ENCODE results near the gene RCE1. TPM values are rescaled to one million over a fixed set of nuclear protein-coding genes. Genes with fewer than 3 reads are reported as not detected.

Gene RCE1
- total and polyA plus RNA-seq, 8 donors = 8.2 to 19.0 (median 10.1) TPM

DNA sequence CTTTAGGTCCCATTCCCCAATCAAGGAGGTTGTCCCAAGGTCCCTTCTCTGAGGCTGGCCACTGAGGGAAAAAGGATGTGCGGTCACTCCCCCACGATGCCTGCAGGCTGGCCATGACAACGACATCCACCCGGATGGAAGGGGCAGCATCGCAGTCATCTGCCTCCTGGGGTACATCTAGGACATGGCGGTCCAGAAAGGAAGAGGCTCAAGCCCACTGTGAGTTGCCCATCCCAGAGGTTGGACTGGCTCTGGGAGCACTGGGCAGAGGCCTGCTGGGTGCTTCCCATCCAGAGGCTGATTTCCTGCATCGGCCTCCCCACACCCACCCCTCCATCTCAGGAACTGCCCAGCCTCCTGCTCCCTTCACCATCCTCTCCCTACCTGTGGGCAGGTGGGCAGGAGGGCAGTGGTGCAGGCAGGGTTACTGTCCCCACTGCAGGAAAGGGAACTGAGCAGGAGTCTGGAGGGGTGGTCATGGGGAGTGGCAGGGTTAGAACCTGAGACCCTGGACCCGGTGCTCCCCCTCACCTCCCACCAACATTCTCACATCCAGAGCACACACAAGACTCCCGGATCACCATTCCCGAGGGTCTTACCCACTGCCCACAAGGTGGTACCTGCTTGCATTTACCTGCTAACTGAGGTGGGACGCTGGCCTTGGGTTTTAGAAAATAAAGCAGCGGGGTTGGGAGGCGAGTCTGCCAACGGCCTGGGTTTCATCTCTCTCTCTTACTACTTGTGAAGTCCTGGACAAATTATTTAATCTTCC lies 4.4 kb downstream of the RCE1 start:
- Histone ChIP-seq H3K27ac (no peak overlapping the region), H3K9me3 (no peaks in the 10 kb centered on the region), H3K4me3 (no peak overlapping the region), H3K36me3 (peaks cover 0 to 7% (median 0%) of the 10 kb centered on the region in 3 donors), H3K27me3 (no peaks in the 10 kb centered on the region), H3K4me1 (peaks cover 0 to 11% (median 5%) of the 10 kb centered on the region in 3 donors)
- intact Hi-C loops (cut with DNase I) = no loop called here
- TF ChIP-seq, protein P1, sequence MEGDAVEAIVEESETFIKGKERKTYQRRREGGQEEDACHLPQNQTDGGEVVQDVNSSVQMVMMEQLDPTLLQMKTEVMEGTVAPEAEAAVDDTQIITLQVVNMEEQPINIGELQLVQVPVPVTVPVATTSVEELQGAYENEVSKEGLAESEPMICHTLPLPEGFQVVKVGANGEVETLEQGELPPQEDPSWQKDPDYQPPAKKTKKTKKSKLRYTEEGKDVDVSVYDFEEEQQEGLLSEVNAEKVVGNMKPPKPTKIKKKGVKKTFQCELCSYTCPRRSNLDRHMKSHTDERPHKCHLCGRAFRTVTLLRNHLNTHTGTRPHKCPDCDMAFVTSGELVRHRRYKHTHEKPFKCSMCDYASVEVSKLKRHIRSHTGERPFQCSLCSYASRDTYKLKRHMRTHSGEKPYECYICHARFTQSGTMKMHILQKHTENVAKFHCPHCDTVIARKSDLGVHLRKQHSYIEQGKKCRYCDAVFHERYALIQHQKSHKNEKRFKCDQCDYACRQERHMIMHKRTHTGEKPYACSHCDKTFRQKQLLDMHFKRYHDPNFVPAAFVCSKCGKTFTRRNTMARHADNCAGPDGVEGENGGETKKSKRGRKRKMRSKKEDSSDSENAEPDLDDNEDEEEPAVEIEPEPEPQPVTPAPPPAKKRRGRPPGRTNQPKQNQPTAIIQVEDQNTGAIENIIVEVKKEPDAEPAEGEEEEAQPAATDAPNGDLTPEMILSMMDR (IDR thresholded peaks at IDR 0.05) = no peak
- ATAC-seq (no peak), FAIRE-seq (no peak), DNase-seq (peak in 1 of 6 donors; percentile 12)
- WGBS, 2 donors = 84 to 85% methylated on average over 14 of the region's 14 CpGs

- H3K27ac ChIP-seq = no peak overlapping the region
- H3K4me1 ChIP-seq = peaks cover 0 to 10% (median 5%) of the 10 kb centered on the region in 3 donors
- intact Hi-C loops (cut with DNase I) = no loop called here
- ATAC-seq (no peak), DNase-seq (peak in 4 of 6 donors; percentile 12 to 63 (median 38)), FAIRE-seq (no peak)
- no peaks in the 10 kb centered on the region for H3K9me3 ChIP-seq
- WGBS, 2 donors = 87 to 90% methylated on average over 28 of the region's 28 CpGs
- H3K27me3 ChIP-seq = no peaks in the 10 kb centered on the region
- peaks cover 0 to 7% (median 0%) of the 10 kb centered on the region in 3 donors for H3K36me3 ChIP-seq
- TF ChIP-seq, protein P1 (IDR thresholded peaks at IDR 0.05) = no peak
- H3K4me3 ChIP-seq = no peak overlapping the region
These were observed 5.6 kb downstream of the RCE1 start for GRCh38 chr11:66848671-66849500.

DNA sequence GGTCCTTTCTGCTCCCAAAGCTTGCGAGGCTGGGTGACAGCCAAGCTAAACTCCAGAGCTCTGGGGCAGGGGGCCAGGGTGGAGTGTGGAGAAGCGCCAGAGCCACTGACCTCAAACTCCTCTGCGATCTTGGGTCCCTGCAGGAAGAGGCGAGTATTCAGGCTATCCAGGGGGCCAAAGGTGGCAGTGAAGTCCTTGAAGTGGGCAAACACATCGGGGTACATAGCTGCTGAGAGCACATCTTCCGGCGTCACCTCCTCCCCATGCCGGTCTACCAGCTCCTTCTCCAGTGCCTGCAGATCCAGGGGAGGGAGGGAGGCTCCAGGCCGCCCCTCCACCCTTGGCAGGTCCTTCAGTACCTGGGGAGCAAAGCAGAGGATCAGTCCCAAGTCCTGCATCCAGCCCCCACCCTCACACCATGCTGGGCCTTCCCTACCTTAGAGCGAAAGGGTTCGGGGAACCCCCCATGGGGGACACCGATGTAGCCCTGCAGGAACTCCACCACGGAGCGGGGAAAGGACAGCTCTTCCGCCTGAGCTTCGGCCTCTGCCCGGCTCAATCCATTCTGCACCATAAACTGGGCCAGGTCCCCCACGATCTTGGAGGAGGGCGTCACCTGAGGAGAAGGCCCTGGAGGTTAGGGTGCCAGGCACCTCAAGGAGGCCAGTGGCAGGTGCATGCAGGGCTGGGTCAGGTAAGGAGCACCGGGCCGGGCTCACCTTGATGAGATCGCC lies 6.4 kb downstream of the RCE1 start:
- Histone ChIP-seq H3K4me1 (peaks cover 0 to 2% (median 0%) of the 10 kb centered on the region in 3 donors), H3K9me3 (no peaks in the 10 kb centered on the region), H3K27ac (no peak overlapping the region), H3K27me3 (no peaks in the 10 kb centered on the region), H3K4me3 (no peak overlapping the region), H3K36me3 (peaks cover 0 to 7% (median 0%) of the 10 kb centered on the region in 3 donors)
- FAIRE-seq (no peak), DNase-seq (peak in 4 of 6 donors; percentile 11 to 69 (median 32)), ATAC-seq (no peak)
- 89 to 90% methylated on average over 22 of the region's 22 CpGs for WGBS, 2 donors
- TF ChIP-seq, protein P1 (IDR thresholded peaks at IDR 0.05) = no peak
- intact Hi-C loops (cut with DNase I) = no loop called here

DNA sequence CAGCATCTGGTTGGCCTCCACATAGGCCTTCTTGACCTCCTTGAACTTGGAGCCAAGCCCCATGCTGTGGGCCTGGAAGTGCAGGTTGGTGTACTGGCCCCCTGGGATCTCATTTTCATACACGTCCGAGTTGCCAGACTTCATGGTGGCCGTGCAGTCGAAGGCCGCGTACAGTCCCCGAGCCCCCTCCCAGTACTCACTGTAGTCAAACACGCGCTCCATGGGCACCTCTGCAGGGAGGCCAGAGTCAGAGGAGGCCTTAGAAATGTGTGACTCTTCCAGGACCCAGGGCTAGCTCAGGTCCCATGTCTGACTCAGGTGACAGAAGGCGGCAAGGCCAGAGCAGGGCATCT lies 7.0 kb downstream of the RCE1 start:
- DNase-seq = no peak
- WGBS, 2 donors = 95 to 98% methylated on average over 10 of the region's 10 CpGs
- ATAC-seq = no peak
- FAIRE-seq = no peak
- no peaks in the 10 kb centered on the region for H3K9me3 ChIP-seq
- no peak overlapping the region for H3K27ac ChIP-seq
- TF ChIP-seq, protein P1 (IDR thresholded peaks at IDR 0.05) = no peak
- H3K27me3 ChIP-seq = no peaks in the 10 kb centered on the region
- peaks cover 0 to under 1% (median 0%) of the 10 kb centered on the region in 3 donors for H3K4me1 ChIP-seq
- H3K36me3 ChIP-seq = peaks cover 0 to 7% (median 0%) of the 10 kb centered on the region in 3 donors
- H3K4me3 ChIP-seq = no peak overlapping the region
- intact Hi-C loops (cut with DNase I) = no loop called here

Data from pancreas (tissue), 10 donors.